Measurements from ENCODE around the gene CNIH2. TPM values are rescaled to one million over a fixed set of nuclear protein-coding genes. Genes with fewer than 3 reads are reported as not detected.
A peak's percentile ranks its signal among the peaks of the same experiment; 100 is the strongest.

CNIH2 gene
- total and polyA plus RNA-seq, 9 of the 15 experiments (the other 6 are each of a cell fraction or from before 2014, with no cell fraction given): 0.26 to 0.89 (median 0.40) TPM; not detected in 4

GRCh38 chr11:66311470-66311964, 33.5 kb downstream of the CNIH2 start:
- Histone ChIP-seq H3K9me3 (replicated peaks; ENCODE audit: control insufficient read depth, insufficient read depth, low read depth, low read length) (no peaks in the 10 kb centered on the region), H3K27ac (ENCODE audit: extremely low read depth, low read depth, low read length) (peak overlapping the region; percentile 44; the same call in 1 of the 3 replicates), H3K4me2 (ENCODE audit: insufficient read depth, low read length) (peak overlapping the region; percentile 85), H3K36me3 (ENCODE audit: control insufficient read depth, insufficient read depth, low read length) (no peaks in the 10 kb centered on the region), H2AFZ (ENCODE audit: low read depth, low read length) (peak overlapping the region; percentile 98), H3K4me1 (replicated peaks in 1 of 2; ENCODE audit: control insufficient read depth in 2 of 2, insufficient read depth in 2 of 2, low read length in 2 of 2) (peaks cover 23 to 53% of the 10 kb centered on the region in 2 experiments), H3K4me3 (peak overlapping the region; percentile 49), H3K9ac (ENCODE audit: insufficient read depth in 1 of 2, low read depth in 2 of 2, low read length in 2 of 2) (peak overlapping the region; percentile 38 to 89; a peak in 3 of 4 replicates), H3K79me2 (ENCODE audit: control insufficient read depth, insufficient read depth, low read length) (no peaks in the 10 kb centered on the region), H4K20me1 (replicated peaks; ENCODE audit: control insufficient read depth, insufficient read depth, low read length) (no peaks in the 10 kb centered on the region), H3K9me1 (ENCODE audit: control insufficient read depth, insufficient read depth, low read length) (no peaks in the 10 kb centered on the region), H3K27me3 (ENCODE audit: control insufficient read depth in 2 of 2, insufficient read depth in 2 of 2, low read length in 2 of 2) (no peaks in the 10 kb centered on the region)
- in situ Hi-C loops (cut with MboI): no loop called here
- DNase-seq (ENCODE audit: extremely low read depth in 1 of 4, low spot score in 3 of 4): no peak
- no peak for ATAC-seq
- ChIA-PET CTCF (ENCODE audit: low intra/inter-chr PET ratio) (interaction anchor here (0.7 to 2.9 kb wide), 9 partner anchors 11 to 384 kb away, joined by 3 to 37 read pairs (median 3); partner anchors contain the start of genes MRPL11 and RIN1), POLR2A (interaction anchor here (0.6 to 2.6 kb wide), 8 partner anchors 11 to 298 kb away, joined by 3 to 16 read pairs (median 5); partner anchors contain the start of gene YIF1A)
- intact Hi-C loops (cut with micrococcal nuclease): no loop called here
- no peak for FAIRE-seq
- WGBS (ENCODE audit: insufficient coverage, low coverage, missing lambda C conversion rate): 33% methylated on average over 26 of the region's 26 CpGs
- no TSS peak for BruUV-seq (replicated peaks)
- TF ChIP-seq GTF2E2 (tag; IDR thresholded peaks at IDR 0.05): no peak
- 0 out of 2 replicates have a peak, but pooled peaks have one; percentile 2 for TF ChIP-seq ZNF12 (CRISPR knock-in tag; IDR thresholded peaks at IDR 0.05)
- TF ChIP-seq JUN (IDR thresholded peaks at IDR 0.05; ENCODE audit: borderline replicate concordance, low read depth, low read length): no peak
- peak; percentile 36; the same call in 1 of the 2 replicates for TF ChIP-seq JUN (CRISPR knock-in tag; IDR thresholded peaks at IDR 0.05; ENCODE audit: borderline replicate concordance)
- TF ChIP-seq CTCF (IDR thresholded peaks at IDR 0.05 in 2 of 3, conservative IDR thresholded peaks at IDR 0.05 in 1 of 3; ENCODE audit: insufficient read depth in 2 of 3, low read depth in 1 of 3, low read length in 3 of 3): peak in 1 of 3 experiments; percentile 95; a peak in 1 of 6 replicates
- TF ChIP-seq FOXP4 (CRISPR knock-in tag; IDR thresholded peaks at IDR 0.05; ENCODE audit: borderline replicate concordance): 0 out of 2 replicates have a peak, but pooled peaks have one; percentile 83
- TF ChIP-seq TEAD4 (IDR thresholded peaks at IDR 0.05; ENCODE audit: low read length): no peak
- peak; percentile 86; the same call in 1 of the 2 replicates for TF ChIP-seq TEAD4 (CRISPR knock-in tag; IDR thresholded peaks at IDR 0.05; ENCODE audit: borderline replicate concordance)
- TF ChIP-seq CGGBP1 (CRISPR knock-in tag; IDR thresholded peaks at IDR 0.05): no peak
- peak; percentile 94 for TF ChIP-seq MBD1 (CRISPR knock-in tag; IDR thresholded peaks at IDR 0.05)

Data from K562 (cell line).